H9 (cell line): ENCODE data around the gene THOC2. TPM values are rescaled to one million over a fixed set of nuclear protein-coding genes. Genes with fewer than 3 reads are reported as not detected.
"Not testable (repeated sequence)": the region's sequence is repeated elsewhere in the genome, so short reads cannot be mapped to it uniquely, and the experiment has no call there.

ENCODE experiments used
- DNase-seq: peaks from one replicate; pipeline ENCODE4 v3.0.0-alpha.2; 2017
- H2AFZ ChIP-seq: one replicate; pipeline ENCODE4 v1.6.1; 2013; ENCODE audit warnings: mild to moderate bottlenecking, low read length, control low read depth, moderate library complexity
- H2AK5ac ChIP-seq: 2 replicates; pipeline ENCODE4 v1.6.1; 2013; ENCODE audit warnings: low read length, control low read depth, mixed read lengths; ENCODE audit not compliant: insufficient read length
- H2BK120ac ChIP-seq: one replicate; pipeline ENCODE4 v1.6.1; 2013; ENCODE audit warnings: low read depth, mild to moderate bottlenecking, low read length, control low read depth, inconsistent platforms; ENCODE audit not compliant: poor library complexity, severe bottlenecking
- H2BK12ac ChIP-seq: 2 replicates; pipeline ENCODE4 v1.6.1; 2013; ENCODE audit warnings: low read length, control low read depth, mixed read lengths, low read depth; ENCODE audit not compliant: insufficient read length
- H2BK15ac ChIP-seq: 2 replicates; pipeline ENCODE4 v1.6.1; 2013; ENCODE audit warnings: low read depth, low read length, control low read depth
- H2BK20ac ChIP-seq: one replicate; pipeline ENCODE4 v1.6.1; 2013; ENCODE audit warnings: low read depth, mild to moderate bottlenecking, low read length, control low read depth, inconsistent platforms; ENCODE audit not compliant: poor library complexity, severe bottlenecking
- H2BK5ac ChIP-seq: 2 replicates; pipeline ENCODE4 v1.6.1; 2013; ENCODE audit warnings: low read length, control low read depth, mixed read lengths; ENCODE audit not compliant: insufficient read length
- H3K14ac ChIP-seq: 2 replicates; pipeline ENCODE4 v1.6.1; 2013; ENCODE audit warnings: low read length, control low read depth; ENCODE audit not compliant: insufficient read depth
- H3K18ac ChIP-seq: 2 replicates; pipeline ENCODE4 v1.6.1; 2013; ENCODE audit warnings: low read depth, mild to moderate bottlenecking, mixed read lengths, low read length, control low read depth; ENCODE audit not compliant: insufficient read length
- H3K23ac ChIP-seq: 2 replicates; pipeline ENCODE4 v1.6.1; 2013; ENCODE audit warnings: low read length, control low read depth, mixed read lengths, low read depth; ENCODE audit not compliant: insufficient read length
- H3K23me2 ChIP-seq: 2 replicates; pipeline ENCODE4 v1.6.1; 2013; ENCODE audit warnings: low read depth, mild to moderate bottlenecking, mixed read lengths, low read length, control low read depth; ENCODE audit not compliant: insufficient read length, poor library complexity, severe bottlenecking
- H3K27ac ChIP-seq: 2 replicates; pipeline ENCODE4 v1.5.1; 2013; ENCODE audit warnings: low read length, control low read depth, mixed read lengths, low read depth; ENCODE audit not compliant: insufficient read length
- H3K27me3 ChIP-seq: 2 replicates; pipeline ENCODE4 v1.6.1; 2013; ENCODE audit warnings: low read length, control low read depth, inconsistent platforms; ENCODE audit not compliant: insufficient read depth
- H3K4ac ChIP-seq: 2 replicates; pipeline ENCODE4 v1.6.1; 2013; ENCODE audit warnings: low read depth, mild to moderate bottlenecking, control low read depth, inconsistent platforms, low read length, moderate library complexity
- H3K4me1 ChIP-seq: 2 replicates; pipeline ENCODE4 v1.6.1; 2013; ENCODE audit warnings: low read length, control low read depth, inconsistent platforms; ENCODE audit not compliant: insufficient read depth
- H3K4me2 ChIP-seq: 2 replicates; pipeline ENCODE4 v1.6.1; 2013; ENCODE audit warnings: low read length, control low read depth, mixed read lengths; ENCODE audit not compliant: insufficient read length, insufficient read depth
- H3K56ac ChIP-seq: 2 replicates; pipeline ENCODE4 v1.6.1; 2013; ENCODE audit warnings: low read depth, mild to moderate bottlenecking, mixed read lengths, low read length, control low read depth; ENCODE audit not compliant: insufficient read length
- H3K79me1 ChIP-seq: 2 replicates; pipeline ENCODE4 v1.6.1; 2013; ENCODE audit warnings: low read depth, mild to moderate bottlenecking, moderate library complexity, low read length, control low read depth, inconsistent platforms; ENCODE audit not compliant: insufficient read depth, poor library complexity, severe bottlenecking
- H3K79me2 ChIP-seq: 2 replicates; pipeline ENCODE4 v1.6.1; 2013; ENCODE audit warnings: low read length, control low read depth, inconsistent platforms; ENCODE audit not compliant: insufficient read depth
- H3K9ac ChIP-seq: 2 replicates; pipeline ENCODE4 v1.6.1; 2013; ENCODE audit warnings: low read length, control low read depth, mixed read lengths; ENCODE audit not compliant: insufficient read length; ENCODE audit errors: extremely low read depth
- H3K9me3 ChIP-seq: one replicate; pipeline ENCODE4 v1.6.1; 2013; ENCODE audit warnings: low read depth, low read length, inconsistent platforms; ENCODE audit not compliant: control insufficient read depth
- H3T11ph ChIP-seq: one replicate; pipeline ENCODE4 v1.6.1; 2013; ENCODE audit warnings: mild to moderate bottlenecking, low read length, control low read depth, inconsistent platforms
- H4K20me1 ChIP-seq: one replicate; pipeline ENCODE4 v1.6.1; 2013; ENCODE audit not compliant: control insufficient read depth, insufficient read length, insufficient read depth
- H4K5ac ChIP-seq: 2 replicates; pipeline ENCODE4 v1.6.1; 2013; ENCODE audit warnings: low read depth, mild to moderate bottlenecking, mixed read lengths, low read length, control low read depth; ENCODE audit not compliant: insufficient read length
- H4K8ac ChIP-seq: replicated peaks from 2 replicates; pipeline ENCODE4 v1.6.1; 2013; ENCODE audit warnings: low read length, control low read depth, mixed read lengths, low read depth; ENCODE audit not compliant: insufficient read length
- H4K91ac ChIP-seq: 2 replicates; pipeline ENCODE4 v1.6.1; 2013; ENCODE audit warnings: low read depth, mild to moderate bottlenecking, moderate library complexity, mixed read lengths, low read length, control low read depth; ENCODE audit not compliant: insufficient read length
- H3K27ac Mint-ChIP-seq, 3 experiments: 2 replicates in 2 of 3; 3 replicates in 1 of 3; pipeline ENCODE4 v1.8.0; 2020 to 2021; ENCODE audit warnings: mixed read lengths in 3 of 3, mild to moderate bottlenecking in 1 of 3, moderate library complexity in 1 of 3
- H3K27me3 Mint-ChIP-seq: 2 replicates; pipeline ENCODE4 v1.8.0; 2021; ENCODE audit warnings: low read depth, mild to moderate bottlenecking, moderate library complexity, mixed read lengths
- H3K36me3 Mint-ChIP-seq, 3 experiments: 2 replicates in 2 of 3; 3 replicates in 1 of 3; pipeline ENCODE4 v1.8.0; 2020 to 2021; ENCODE audit warnings: low read depth in 3 of 3, mixed read lengths in 3 of 3; ENCODE audit not compliant: insufficient read depth in 1 of 3
- H3K4me1 Mint-ChIP-seq, 2 experiments: 2 replicates each; pipeline ENCODE4 v1.8.0; 2020; ENCODE audit warnings: mixed read lengths in 2 of 2
- H3K4me3 Mint-ChIP-seq, 2 experiments: 2 replicates in 1 of 2; 3 replicates in 1 of 2; pipeline ENCODE4 v1.8.0; 2020 to 2021; ENCODE audit warnings: mild to moderate bottlenecking in 2 of 2, mixed read lengths in 2 of 2, moderate library complexity in 1 of 2
- H3K9me3 Mint-ChIP-seq, 2 experiments: 2 replicates in 1 of 2; 3 replicates in 1 of 2; pipeline ENCODE4 v1.8.0; 2020; ENCODE audit warnings: mild to moderate bottlenecking in 2 of 2, mixed read lengths in 2 of 2, moderate library complexity in 1 of 2
- CTCF ChIP-seq: fragments of 200-600 bp; sonication (generic); conservative IDR thresholded peaks from 3 replicates; pipeline ENCODE4 v1.8.0; 2021; ENCODE audit warnings: antibody characterized with exemption, mild to moderate bottlenecking
- WGBS: extraction: QIAGEN DNeasy Blood & Tissue Kit; methylation state at CpG from one replicate; pipeline ENCODE4 v1.1.7; 2013; ENCODE audit warnings: missing lambda C conversion rate, low lambda C conversion rate, mixed read lengths; ENCODE audit not compliant: insufficient read length; ENCODE audit errors: extremely low coverage; 5-methylcytosine and 5-hydroxymethylcytosine counted together
- long read RNA-seq: library from polyadenylated mRNA; unstranded; transcript quantifications from one replicate; pipeline ENCODE4 v2.0.0, GENCODE V29; 2020
- total RNA-seq: library from RNA; stranded (reverse); gene quantifications from 2 replicates; pipeline ENCODE4 v1.2.1, GENCODE V29; 2021

THOC2 gene
- total RNA-seq, result 70.5 and 72.1 TPM in 2 replicates
- long read RNA-seq, partial matches to known transcripts, result 365 of 401 reads
- long read RNA-seq, other reads (novel, unspliced or antisense), result 35 of 401 reads

- no peaks in the 10 kb centered on the region; the same call in 1 of the 2 replicates for H3K27me3 Mint-ChIP-seq
- no peak within 1 kb of the TSS for H2BK120ac ChIP-seq
- no peak within 1 kb of the TSS for H2BK5ac ChIP-seq
- TF ChIP-seq CTCF, result peak; percentile 23; the same call in 1 of the 3 replicates
- H3K4me2 ChIP-seq, result peak within 1 kb of the TSS; percentile 93
- H2BK15ac ChIP-seq, result no peak within 1 kb of the TSS
- no peaks in the 10 kb centered on the region for H4K20me1 ChIP-seq
- no peak within 1 kb of the TSS for H3K23ac ChIP-seq
- H3K79me2 ChIP-seq, result peaks cover 6% of the 10 kb centered on the region; the same call in 1 of the 2 replicates
- no peak within 1 kb of the TSS for H4K5ac ChIP-seq
- H2AFZ ChIP-seq, result no peak within 1 kb of the TSS
- no peaks in the 10 kb centered on the region for H3K27me3 ChIP-seq
- H3T11ph ChIP-seq, result no peak within 1 kb of the TSS
- H3K4me1 Mint-ChIP-seq, result peaks cover 3 to 9% of the 10 kb centered on the region in 2 experiments; a peak in 2 of 4 replicates
- peak within 1 kb of the TSS; percentile 73 for H3K56ac ChIP-seq
- peak within 1 kb of the TSS; percentile 88 for H3K18ac ChIP-seq
- no CpG with 5 or more reads among the region's 49 CpGs for WGBS
- no peak within 1 kb of the TSS for H2BK12ac ChIP-seq
- no peak within 1 kb of the TSS for H2BK20ac ChIP-seq
- peak within 1 kb of the TSS; percentile 89 to 90 for H3K4me3 Mint-ChIP-seq
- no peak within 1 kb of the TSS for H3K4ac ChIP-seq
- peaks cover 15% of the 10 kb centered on the region for H3K9me3 ChIP-seq
- peaks cover 26 to 63% of the 10 kb centered on the region in 2 experiments for H3K9me3 Mint-ChIP-seq
- H3K9ac ChIP-seq, result peak within 1 kb of the TSS; percentile 70
- DNase-seq, result peak; percentile 71
- no peaks in the 10 kb centered on the region for H3K4me1 ChIP-seq
- H4K8ac ChIP-seq, result no peak within 1 kb of the TSS
- H3K27ac ChIP-seq, result no peak within 1 kb of the TSS
- peak within 1 kb of the TSS; percentile 58 to 97 (median 93) for H3K27ac Mint-ChIP-seq
- no peaks in the 10 kb centered on the region for H3K79me1 ChIP-seq
- peaks cover 12 to 19% (median 14%) of the 10 kb centered on the region in 3 experiments; a peak in 6 of 7 replicates for H3K36me3 Mint-ChIP-seq
- H3K14ac ChIP-seq, result peak within 1 kb of the TSS; percentile 96
- H2AK5ac ChIP-seq, result no peak within 1 kb of the TSS
- peaks cover 6% of the 10 kb centered on the region for H3K23me2 ChIP-seq
- no peak within 1 kb of the TSS for H4K91ac ChIP-seq
These were observed at the start of gene THOC2 for GRCh38 chrX:123732670-123733363. Gene THOC2, minus strand, starts transcription at chrX:123733052. Its CDS starts 30 bp downstream, at chrX:123733022.

GRCh38 chrX:123781786-123782185 lies 48.9 kb upstream of the THOC2 start:
- not testable (repeated sequence) for H3K27me3 Mint-ChIP-seq, H2BK120ac ChIP-seq, H3K4ac ChIP-seq, H3K36me3 Mint-ChIP-seq, H3K56ac ChIP-seq, H3K14ac ChIP-seq, H2BK20ac ChIP-seq, H2BK12ac ChIP-seq, H2BK15ac ChIP-seq, H4K5ac ChIP-seq, H3K4me3 Mint-ChIP-seq, DNase-seq, H3K79me1 ChIP-seq, H3K27ac ChIP-seq, H2AFZ ChIP-seq, H2BK5ac ChIP-seq, H3K9ac ChIP-seq, H4K91ac ChIP-seq, H3K23ac ChIP-seq, H4K20me1 ChIP-seq, H3K4me2 ChIP-seq, H3T11ph ChIP-seq, H3K79me2 ChIP-seq, H3K27ac Mint-ChIP-seq, H3K23me2 ChIP-seq, H2AK5ac ChIP-seq, H3K27me3 ChIP-seq, H4K8ac ChIP-seq, H3K4me1 ChIP-seq, H3K18ac ChIP-seq
- Mint-ChIP-seq H3K4me1 (peaks cover 5 to 11% of the 10 kb centered on the region in 2 experiments), H3K9me3 (peaks cover 10 to 50% of the 10 kb centered on the region in 2 experiments)
- WGBS, result no CpG with 5 or more reads among the region's 10 CpGs
- peaks cover 10% of the 10 kb centered on the region for H3K9me3 ChIP-seq
